SH-SY5Y (cell line): ENCODE data around the gene SMYD3.

Source experiments
- GATA2 ChIP-seq: IDR thresholded peaks from 2 replicates; pipeline ENCODE4 v1.6.1; 2011; ENCODE audit warnings: mild to moderate bottlenecking, low read depth, low read length
- GATA3 ChIP-seq: IDR thresholded peaks from 2 replicates; pipeline ENCODE4 v1.6.1; 2011; ENCODE audit warnings: low read depth, mild to moderate bottlenecking, low read length, moderate library complexity

DNA sequence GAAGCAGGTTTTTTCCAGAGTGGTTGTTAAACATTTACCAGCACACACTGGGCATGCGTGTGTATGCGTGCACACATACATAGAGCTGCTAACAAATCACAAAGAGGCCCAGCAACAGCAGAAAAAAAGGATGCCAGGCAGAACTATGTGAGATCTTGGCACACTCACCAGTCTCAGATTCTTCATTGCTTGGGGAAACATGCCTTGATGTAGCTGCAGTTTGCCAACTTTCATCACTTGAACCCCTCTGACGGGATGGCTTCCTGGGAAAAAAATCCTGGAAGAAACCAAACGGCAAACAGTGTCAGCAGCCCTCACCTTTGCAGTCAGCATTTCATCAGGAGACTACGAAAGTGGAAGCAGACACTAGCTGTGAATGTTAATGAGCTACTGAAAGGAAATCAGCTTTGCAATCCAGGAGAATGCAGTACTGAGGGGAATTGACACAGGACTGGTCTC lies 743.2 kb downstream of the SMYD3 start:
- TF ChIP-seq GATA2 (no peak), GATA3 (no peak)
